ENCODE results near the gene SLC6A17. TPM values are rescaled to one million over a fixed set of nuclear protein-coding genes. Genes with fewer than 3 reads are reported as not detected.

Gene SLC6A17
- total RNA-seq, 2 experiments from 2014 or later, result not detected

- Mint-ChIP-seq H3K27ac (no peak overlapping the region), H3K4me1 (ENCODE audit: low read depth) (no peaks in the 10 kb centered on the region), H3K4me3 (no peak overlapping the region), H3K27me3 (peaks cover 16% of the 10 kb centered on the region), H3K36me3 (ENCODE audit: low read depth) (no peaks in the 10 kb centered on the region), H3K9me3 (no peaks in the 10 kb centered on the region)
- POLR2A ChIA-PET, result no interaction called here
- H3K36me3 ChIP-seq (ENCODE audit: insufficient read depth, low read length), result no peaks in the 10 kb centered on the region
- H3K9me3 ChIP-seq (ENCODE audit: control insufficient read depth in 1 of 2, insufficient read depth in 1 of 2, low read length in 2 of 2), result no peaks in the 10 kb centered on the region
- no peak for DNase-seq
- ATAC-seq (ENCODE audit: poor library complexity), result no peak
- H3K27me3 ChIP-seq (ENCODE audit: control insufficient read depth in 1 of 2, insufficient read depth in 2 of 2, low read length in 2 of 2), result peaks cover 0 to 7% of the 10 kb centered on the region in 2 experiments
- CTCF ChIA-PET, result interaction anchor here (2.2 kb wide), 1 partner anchor 10 kb away, joined by 7 read pairs; no protein-coding TSS in a partner anchor
- TF ChIP-seq CTCF (IDR thresholded peaks at IDR 0.05), result no peak
- no peaks in the 10 kb centered on the region for H3K4me1 ChIP-seq (ENCODE audit: insufficient read depth, low read length)
- intact Hi-C loops (cut with DNase I, micrococcal nuclease), result no loop called here
- no peak overlapping the region for H3K27ac ChIP-seq (ENCODE audit: low read depth in 1 of 2, low read length in 2 of 2)
- H3K4me3 ChIP-seq (ENCODE audit: low read length), result no peak overlapping the region
These were observed 36.3 kb downstream of the SLC6A17 start for GRCh38 chr1:110186558-110186957.

GRCh38 chr1:110187139-110187890, 37.0 kb downstream of the SLC6A17 start:
- POLR2A ChIA-PET, result no interaction called here
- intact Hi-C loops (cut with DNase I, micrococcal nuclease), result no loop called here
- no peaks in the 10 kb centered on the region for H3K36me3 Mint-ChIP-seq (ENCODE audit: low read depth)

GRCh38 chr1:110188035-110188618, 37.8 kb downstream of the SLC6A17 start:
- Histone ChIP-seq H3K9me3 (ENCODE audit: control insufficient read depth in 1 of 2, insufficient read depth in 1 of 2, low read length in 2 of 2) (no peaks in the 10 kb centered on the region), H3K4me3 (ENCODE audit: low read length) (no peak overlapping the region), H3K4me1 (ENCODE audit: insufficient read depth, low read length) (no peaks in the 10 kb centered on the region), H3K27ac (ENCODE audit: low read depth in 1 of 2, low read length in 2 of 2) (no peak overlapping the region), H3K36me3 (ENCODE audit: insufficient read depth, low read length) (no peaks in the 10 kb centered on the region), H3K27me3 (ENCODE audit: control insufficient read depth in 1 of 2, insufficient read depth in 2 of 2, low read length in 2 of 2) (peaks cover 0 to 7% of the 10 kb centered on the region in 2 experiments)
- peaks cover 16% of the 10 kb centered on the region for H3K27me3 Mint-ChIP-seq
- no peak overlapping the region for H3K27ac Mint-ChIP-seq
- DNase-seq (no peak), ATAC-seq (ENCODE audit: poor library complexity) (no peak)
- ChIA-PET POLR2A (no interaction called here), CTCF (interaction anchor here (2.2 kb wide), 1 partner anchor 9 kb away, joined by 7 read pairs; no protein-coding TSS in a partner anchor)
- no peaks in the 10 kb centered on the region for H3K9me3 Mint-ChIP-seq
- no peaks in the 10 kb centered on the region for H3K4me1 Mint-ChIP-seq (ENCODE audit: low read depth)
- no peak for TF ChIP-seq CTCF (IDR thresholded peaks at IDR 0.05)
- H3K4me3 Mint-ChIP-seq, result no peak overlapping the region
- intact Hi-C loops (cut with DNase I, micrococcal nuclease), result no loop called here
- no peaks in the 10 kb centered on the region for H3K36me3 Mint-ChIP-seq (ENCODE audit: low read depth)

More at GRCh38 chr1:110187139-110187890, 37.0 kb downstream of the SLC6A17 start:
- Mint-ChIP-seq H3K4me3 (no peak overlapping the region), H3K4me1 (ENCODE audit: low read depth) (no peaks in the 10 kb centered on the region), H3K27me3 (peaks cover 16% of the 10 kb centered on the region), H3K9me3 (no peaks in the 10 kb centered on the region), H3K27ac (no peak overlapping the region)
- ATAC-seq (ENCODE audit: poor library complexity) (no peak), DNase-seq (no peak)
- Histone ChIP-seq H3K27ac (ENCODE audit: low read depth in 1 of 2, low read length in 2 of 2) (no peak overlapping the region), H3K4me1 (ENCODE audit: insufficient read depth, low read length) (no peaks in the 10 kb centered on the region), H3K9me3 (ENCODE audit: control insufficient read depth in 1 of 2, insufficient read depth in 1 of 2, low read length in 2 of 2) (no peaks in the 10 kb centered on the region), H3K4me3 (ENCODE audit: low read length) (no peak overlapping the region), H3K36me3 (ENCODE audit: insufficient read depth, low read length) (no peaks in the 10 kb centered on the region), H3K27me3 (ENCODE audit: control insufficient read depth in 1 of 2, insufficient read depth in 2 of 2, low read length in 2 of 2) (peaks cover 0 to 7% of the 10 kb centered on the region in 2 experiments)
- no peak for TF ChIP-seq CTCF (IDR thresholded peaks at IDR 0.05)
- CTCF ChIA-PET, result interaction anchor here (2.2 kb wide), 1 partner anchor 10 kb away, joined by 7 read pairs; no protein-coding TSS in a partner anchor
